CD14-positive monocyte (primary cell): ENCODE data around the gene DCANP1. TPM values are rescaled to one million over a fixed set of nuclear protein-coding genes. Genes with fewer than 3 reads are reported as not detected.

Experiments used
- DNase-seq, 3 donors: peaks; one replicate each; pipeline ENCODE4 v3.0.0-alpha.2; 2011 to 2022
- H2AFZ ChIP-seq: 2 replicates; pipeline ENCODE4 v1.6.0; 2012; ENCODE audit warnings: mild to moderate bottlenecking, low read depth, low read length, inconsistent platforms; ENCODE audit not compliant: insufficient read depth, poor library complexity, severe bottlenecking
- H3K27ac ChIP-seq, 2 donors: 1 replicate in 1 of 2; 2 replicates in 1 of 2; pipeline ENCODE4 v1.5.1; 2012 to 2013; ENCODE audit warnings: low read length in 2 of 2, control low read depth in 1 of 2, inconsistent platforms in 1 of 2, low read depth in 1 of 2, mild to moderate bottlenecking in 1 of 2
- H3K27me3 ChIP-seq, 2 donors: one replicate each; pipeline versions ENCODE4 v1.6.0 to v1.6.1; 2011 to 2013; ENCODE audit warnings: low read length in 2 of 2; ENCODE audit not compliant: control insufficient read depth in 2 of 2, insufficient read depth in 2 of 2
- H3K36me3 ChIP-seq, 2 donors: replicated peaks in 1 of 2; 1 replicate in 1 of 2; 2 replicates in 1 of 2; pipeline versions ENCODE4 v1.5.1 to v1.6.1; 2012 to 2013; ENCODE audit warnings: low read length in 2 of 2, control low read depth in 1 of 2, inconsistent platforms in 1 of 2, mild to moderate bottlenecking in 1 of 2; ENCODE audit not compliant: insufficient read depth in 2 of 2, control insufficient read depth in 1 of 2
- H3K4me1 ChIP-seq, 2 donors: 1 replicate in 1 of 2; 2 replicates in 1 of 2; pipeline versions ENCODE4 v1.5.1 to v1.6.1; 2012 to 2013; ENCODE audit warnings: low read length in 2 of 2, control low read depth in 1 of 2, inconsistent platforms in 1 of 2, mild to moderate bottlenecking in 1 of 2, moderate library complexity in 1 of 2; ENCODE audit not compliant: insufficient read depth in 2 of 2, control insufficient read depth in 1 of 2
- H3K4me2 ChIP-seq: replicated peaks from 2 replicates; pipeline ENCODE3; 2012; ENCODE audit warnings: low read length, moderate library complexity, mild to moderate bottlenecking; ENCODE audit not compliant: poor library complexity, severe bottlenecking; ENCODE audit errors: extremely low read depth
- H3K4me3 ChIP-seq, 3 experiments: fragments of 200-600 bp in 1 of 3; sonication (generic) in 1 of 3; replicated peaks in 1 of 3; 1 replicate in 2 of 3; 2 replicates in 1 of 3; pipeline ENCODE4 v1.5.1; 2011 to 2013; ENCODE audit warnings: low read length in 3 of 3, mild to moderate bottlenecking in 3 of 3, control low read depth in 2 of 3, low read depth in 2 of 3, inconsistent platforms in 1 of 3, moderate library complexity in 1 of 3
- H3K79me2 ChIP-seq: 2 replicates; pipeline ENCODE4 v1.6.0; 2012; ENCODE audit warnings: mild to moderate bottlenecking, control low read depth, inconsistent platforms, low read length, moderate library complexity; ENCODE audit not compliant: insufficient read depth
- H3K9ac ChIP-seq: 2 replicates; pipeline ENCODE4 v1.6.0; 2017; ENCODE audit warnings: low read length, mild to moderate bottlenecking; ENCODE audit not compliant: insufficient read depth, poor library complexity, severe bottlenecking
- H3K9me3 ChIP-seq, 2 donors: replicated peaks in 1 of 2; 1 replicate in 1 of 2; 2 replicates in 1 of 2; pipeline versions ENCODE4 v1.5.1 to v1.6.1; 2012 to 2013; ENCODE audit warnings: low read length in 2 of 2, control low read depth in 1 of 2; ENCODE audit not compliant: control insufficient read depth in 1 of 2, insufficient read depth in 1 of 2
- H4K20me1 ChIP-seq: 2 replicates; pipeline ENCODE4 v1.6.0; 2012; ENCODE audit warnings: mild to moderate bottlenecking, low read length, control low read depth, moderate library complexity; ENCODE audit not compliant: insufficient read depth
- H3K27ac Mint-ChIP-seq, 7 donors: one replicate each; pipeline ENCODE4 v1.8.0; 2020; ENCODE audit warnings: mild to moderate bottlenecking in 7 of 7, mixed read lengths in 7 of 7, moderate library complexity in 6 of 7, inconsistent platforms in 2 of 7
- H3K27me3 Mint-ChIP-seq, 3 donors: one replicate each; pipeline ENCODE4 v1.8.0; 2021 to 2022; ENCODE audit warnings: low read depth in 3 of 3, mild to moderate bottlenecking in 3 of 3, mixed read lengths in 3 of 3, moderate library complexity in 3 of 3, inconsistent platforms in 1 of 3
- H3K36me3 Mint-ChIP-seq, 2 donors: one replicate each; pipeline ENCODE4 v1.8.0; 2020; ENCODE audit warnings: mixed read lengths in 2 of 2, inconsistent platforms in 1 of 2, mild to moderate bottlenecking in 1 of 2
- H3K4me1 Mint-ChIP-seq: one replicate; pipeline ENCODE4 v1.8.0; 2020; ENCODE audit warnings: mild to moderate bottlenecking, mixed read lengths
- H3K4me3 Mint-ChIP-seq, 2 donors: one replicate each; pipeline ENCODE4 v1.8.0; 2020; ENCODE audit warnings: mild to moderate bottlenecking in 2 of 2, mixed read lengths in 2 of 2, moderate library complexity in 1 of 2
- H3K9me3 Mint-ChIP-seq, 7 donors: one replicate each; pipeline ENCODE4 v1.8.0; 2020 to 2022; ENCODE audit warnings: mixed read lengths in 7 of 7, mild to moderate bottlenecking in 6 of 7, moderate library complexity in 6 of 7, inconsistent platforms in 2 of 7
- WGBS: methylation state at CpG from one replicate; pipeline ENCODE4 v1.1.5; 2013; ENCODE audit warnings: missing lambda C conversion rate; ENCODE audit not compliant: insufficient coverage; 5-methylcytosine and 5-hydroxymethylcytosine counted together
- intact Hi-C, 2 donors: fragments of 100-400 bp; cut with micrococcal nuclease; formaldehyde crosslinking; loops; one replicate each; pipeline versions ENCODE4 v1.15.0 to v1.15.1; 2023
- polyA plus RNA-seq, 3 donors: library from polyadenylated mRNA; depleted of rRNA in 1 of 3; unstranded in 2 of 3; stranded (reverse) in 1 of 3; fragments of 300-500 nt in 2 of 3; fragments of >200 nt in 1 of 3; fragmentation: Illumina TruSeq in 2 of 3; gene quantifications; 1 replicate in 2 of 3; 2 replicates in 1 of 3; pipeline ENCODE4 v1.2.3, GENCODE V29; 2012 to 2021
- TF ChIP-seq, protein P1 (sequence below): fragments of 200-600 bp; IDR thresholded peaks from one replicate; pipeline ENCODE4 v1.8.0; 2022; ENCODE audit warnings: antibody characterized with exemption, mild to moderate bottlenecking

DCANP1 gene
- polyA plus RNA-seq, 3 donors = 0.14 to 0.85 (median 0.15) TPM

DNA sequence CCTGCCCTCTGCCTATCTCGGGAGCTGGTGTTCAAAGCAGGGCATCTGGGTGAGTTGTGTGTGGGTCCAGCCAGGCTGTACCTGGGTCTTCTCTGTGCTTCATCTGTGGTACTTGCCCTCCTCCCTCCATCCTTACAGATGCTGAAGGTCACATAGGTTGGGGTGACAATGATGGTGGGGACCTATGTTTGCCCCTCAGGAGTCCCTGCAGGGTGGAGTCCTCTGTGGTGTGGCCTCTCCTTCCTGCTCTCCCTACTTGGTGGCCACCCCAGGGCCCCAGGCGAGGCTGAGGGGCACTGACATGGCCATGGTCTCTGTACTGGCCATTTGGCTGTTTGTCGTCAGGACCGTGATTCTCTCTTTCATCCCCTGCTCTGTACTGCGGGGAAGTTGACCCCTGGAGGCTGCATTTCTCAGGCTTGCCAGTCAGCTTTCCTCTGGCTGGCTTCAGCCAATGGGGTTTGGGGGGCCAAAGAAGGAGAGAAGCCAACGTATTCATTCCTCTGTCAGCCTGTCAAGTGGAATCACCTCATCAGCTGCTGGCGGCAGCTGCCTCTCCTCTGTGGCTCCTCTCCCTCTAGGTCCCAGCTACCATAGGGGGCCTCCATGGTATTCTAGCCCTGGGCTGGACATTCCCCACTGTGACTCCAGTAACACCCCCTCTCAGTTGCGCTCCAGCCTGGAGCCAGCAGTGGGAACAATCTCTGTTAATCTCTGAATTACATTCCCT is 4.6 kb downstream of the DCANP1 start:
- H3K9ac ChIP-seq = no peak overlapping the region
- H3K36me3 Mint-ChIP-seq = peaks cover 3 to 16% of the 10 kb centered on the region in 2 donors

DNA sequence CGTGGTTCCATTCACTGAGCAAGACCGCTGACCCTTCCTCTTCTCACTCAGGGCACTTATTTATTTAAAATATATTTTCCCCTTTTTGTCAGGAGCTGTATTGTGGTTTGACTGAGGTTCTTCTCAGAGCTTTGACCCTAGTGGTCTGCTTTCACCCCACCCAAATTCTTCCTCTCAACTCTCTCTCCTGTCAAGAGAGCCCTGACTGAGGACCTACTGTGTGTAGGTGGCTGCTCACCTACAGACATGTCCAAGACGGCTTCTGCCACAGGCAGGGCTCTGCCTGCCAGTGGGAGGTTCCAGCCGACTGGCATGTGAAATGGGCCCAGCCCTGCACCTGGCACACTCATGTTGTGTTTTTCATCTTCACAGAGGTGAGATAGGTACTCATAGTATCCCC is 5.2 kb downstream of the DCANP1 start:
- Histone ChIP-seq H3K27me3 (no peaks in the 10 kb centered on the region), H2AFZ (no peak overlapping the region), H3K9ac (peak overlapping the region; percentile 25), H3K79me2 (peaks cover 58% of the 10 kb centered on the region), H3K4me3 (no peak overlapping the region), H3K4me2 (peak overlapping the region; percentile 26), H3K9me3 (no peaks in the 10 kb centered on the region), H3K36me3 (no peaks in the 10 kb centered on the region), H3K4me1 (peaks cover 84 to 86% of the 10 kb centered on the region in 2 donors), H3K27ac (peak overlapping the region; percentile 13 to 39), H4K20me1 (no peaks in the 10 kb centered on the region)
- Mint-ChIP-seq H3K27ac (peak overlapping the region in 4 of 7 donors; percentile 31 to 77 (median 72)), H3K9me3 (no peaks in the 10 kb centered on the region), H3K4me1 (peaks cover 87% of the 10 kb centered on the region), H3K4me3 (no peak overlapping the region), H3K27me3 (peaks cover 0 to 3% (median 2%) of the 10 kb centered on the region in 3 donors), H3K36me3 (peaks cover 3 to 16% of the 10 kb centered on the region in 2 donors)
- WGBS = 85% methylated on average over 2 of the region's 4 CpGs
- no peak for DNase-seq
- TF ChIP-seq, protein P1, sequence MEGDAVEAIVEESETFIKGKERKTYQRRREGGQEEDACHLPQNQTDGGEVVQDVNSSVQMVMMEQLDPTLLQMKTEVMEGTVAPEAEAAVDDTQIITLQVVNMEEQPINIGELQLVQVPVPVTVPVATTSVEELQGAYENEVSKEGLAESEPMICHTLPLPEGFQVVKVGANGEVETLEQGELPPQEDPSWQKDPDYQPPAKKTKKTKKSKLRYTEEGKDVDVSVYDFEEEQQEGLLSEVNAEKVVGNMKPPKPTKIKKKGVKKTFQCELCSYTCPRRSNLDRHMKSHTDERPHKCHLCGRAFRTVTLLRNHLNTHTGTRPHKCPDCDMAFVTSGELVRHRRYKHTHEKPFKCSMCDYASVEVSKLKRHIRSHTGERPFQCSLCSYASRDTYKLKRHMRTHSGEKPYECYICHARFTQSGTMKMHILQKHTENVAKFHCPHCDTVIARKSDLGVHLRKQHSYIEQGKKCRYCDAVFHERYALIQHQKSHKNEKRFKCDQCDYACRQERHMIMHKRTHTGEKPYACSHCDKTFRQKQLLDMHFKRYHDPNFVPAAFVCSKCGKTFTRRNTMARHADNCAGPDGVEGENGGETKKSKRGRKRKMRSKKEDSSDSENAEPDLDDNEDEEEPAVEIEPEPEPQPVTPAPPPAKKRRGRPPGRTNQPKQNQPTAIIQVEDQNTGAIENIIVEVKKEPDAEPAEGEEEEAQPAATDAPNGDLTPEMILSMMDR = no peak
- intact Hi-C loops = no loop called here

More for the DNA sequence above, 4.6 kb downstream of the DCANP1 start:
- intact Hi-C loops = no loop called here
- no peaks in the 10 kb centered on the region for H3K9me3 ChIP-seq
- H3K4me2 ChIP-seq = no peak overlapping the region
- Mint-ChIP-seq H3K9me3 (no peaks in the 10 kb centered on the region), H3K27ac (peak overlapping the region; percentile 1 to 77 (median 56)), H3K4me3 (no peak overlapping the region), H3K27me3 (peaks cover 0 to 3% (median 2%) of the 10 kb centered on the region in 3 donors), H3K4me1 (peaks cover 80% of the 10 kb centered on the region)
- H4K20me1 ChIP-seq = no peaks in the 10 kb centered on the region
- no peaks in the 10 kb centered on the region for H3K36me3 ChIP-seq
- no peaks in the 10 kb centered on the region for H3K27me3 ChIP-seq
- TF ChIP-seq, protein P1 = no peak
- no peak overlapping the region for H3K4me3 ChIP-seq
- H3K79me2 ChIP-seq = peaks cover 65% of the 10 kb centered on the region
- H2AFZ ChIP-seq = no peak overlapping the region
- peaks cover 77 to 80% of the 10 kb centered on the region in 2 donors for H3K4me1 ChIP-seq
- peak overlapping the region in 1 of 2 donors; percentile 20 for H3K27ac ChIP-seq
- DNase-seq = no peak
- 75% methylated on average over 5 of the region's 8 CpGs for WGBS
